ELF-1 (cell line): ENCODE results near the gene TENT4B.

Experiments used
- DNase-seq: peaks from one replicate; pipeline ENCODE4 v3.0.0-alpha.2; 2016; ENCODE audit warnings: low read depth, low spot score

The TENT4B gene

GRCh38 chr16:50270510-50271147, 117.5 kb downstream of the TENT4B start:
- no peak for DNase-seq

GRCh38 chr16:50271148-50272041, 118.3 kb downstream of the TENT4B start:
- no peak for DNase-seq

GRCh38 chr16:50272111-50272571, 119.0 kb downstream of the TENT4B start:
- DNase-seq = no peak

- DNase-seq = no peak
Observed at GRCh38 chr16:50272687-50273381, 119.7 kb downstream of the TENT4B start.

- no peak for DNase-seq
Observed at GRCh38 chr16:50273382-50273690, 120.2 kb downstream of the TENT4B start.

GRCh38 chr16:50273888-50274325, 120.8 kb downstream of the TENT4B start:
- no peak for DNase-seq

GRCh38 chr16:50274326-50275097, 121.4 kb downstream of the TENT4B start:
- no peak for DNase-seq

GRCh38 chr16:50275098-50275415, 122.0 kb downstream of the TENT4B start:
- no peak for DNase-seq

- no peak for DNase-seq
Observed at GRCh38 chr16:50275428-50276325, 122.6 kb downstream of the TENT4B start.

- DNase-seq = no peak
Observed at GRCh38 chr16:50276326-50276640, 123.2 kb downstream of the TENT4B start.

- no peak for DNase-seq
Observed at GRCh38 chr16:50276801-50277555, 123.9 kb downstream of the TENT4B start.

- DNase-seq = no peak
Observed at GRCh38 chr16:50278251-50278650, 125.1 kb downstream of the TENT4B start.

- DNase-seq = no peak
Observed at GRCh38 chr16:50279504-50279865, 126.4 kb downstream of the TENT4B start.

GRCh38 chr16:50280932-50281331, 127.8 kb downstream of the TENT4B start:
- no peak for DNase-seq
